GM23338 (cell line): Measurements from ENCODE around the gene CIROP. TPM values are rescaled to one million over a fixed set of nuclear protein-coding genes. Genes with fewer than 3 reads are reported as not detected.

Experiments used
- ATAC-seq: fragments of 200-7000 bp; cut with Tn5 transposase; 3 replicates; pipeline ENCODE4 v1.9.1; 2020
- DNase-seq: peaks from one replicate; pipeline ENCODE4 v3.0.0-alpha.2; 2015; ENCODE audit warnings: low spot score
- H2AFZ ChIP-seq: fragments of 200-600 bp; sonication (generic); 2 replicates; pipeline ENCODE4 v1.8.0; 2016; ENCODE audit warnings: antibody characterized with exemption, mild to moderate bottlenecking, moderate library complexity
- H3F3A ChIP-seq: fragments of 200-600 bp; sonication (generic); replicated peaks from 2 replicates; pipeline ENCODE4 v1.8.0; 2017; ENCODE audit warnings: antibody characterized with exemption, mixed run types, low read depth
- H3K27ac ChIP-seq: fragments of 200-600 bp; sonication (generic); 2 replicates; pipeline ENCODE4 v1.6.1; 2016; ENCODE audit warnings: low read depth
- H3K27me3 ChIP-seq: fragments of 200-600 bp; sonication (generic); 2 replicates; pipeline ENCODE4 v1.8.0; 2016; ENCODE audit warnings: mild to moderate bottlenecking, mixed run types, moderate library complexity; ENCODE audit not compliant: insufficient read depth
- H3K36me3 ChIP-seq: fragments of 200-600 bp; sonication (generic); 2 replicates; pipeline ENCODE4 v1.8.0; 2016; ENCODE audit warnings: mild to moderate bottlenecking; ENCODE audit not compliant: insufficient read depth
- H3K4me1 ChIP-seq: fragments of 200-600 bp; sonication (generic); 2 replicates; pipeline ENCODE4 v1.8.0; 2016; ENCODE audit warnings: mild to moderate bottlenecking, moderate library complexity; ENCODE audit not compliant: insufficient read depth
- H3K4me2 ChIP-seq: fragments of 200-600 bp; sonication (generic); 2 replicates; pipeline ENCODE4 v1.7.1; 2017; ENCODE audit warnings: mixed run types
- H3K4me3 ChIP-seq: fragments of 200-600 bp; sonication (generic); 2 replicates; pipeline ENCODE4 v1.6.1; 2016; ENCODE audit warnings: mixed run types
- H3K79me2 ChIP-seq: fragments of 200-600 bp; sonication (generic); replicated peaks from 2 replicates; pipeline ENCODE4 v1.8.0; 2017; ENCODE audit warnings: mild to moderate bottlenecking; ENCODE audit not compliant: insufficient read depth
- H3K9me2 ChIP-seq: fragments of 200-600 bp; sonication (generic); 2 replicates; pipeline ENCODE4 v1.8.0; 2017; ENCODE audit not compliant: insufficient read depth
- H4K20me1 ChIP-seq: fragments of 200-600 bp; sonication (generic); replicated peaks from 2 replicates; pipeline ENCODE4 v1.8.0; 2017; ENCODE audit warnings: mild to moderate bottlenecking; ENCODE audit not compliant: insufficient read depth
- H3K27ac Mint-ChIP-seq: 2 replicates; pipeline ENCODE4 v1.8.0; 2020; ENCODE audit warnings: inconsistent platforms, mild to moderate bottlenecking, moderate library complexity, mixed read lengths
- H3K27me3 Mint-ChIP-seq: 3 replicates; pipeline ENCODE4 v1.8.0; 2022; ENCODE audit warnings: low read depth, mild to moderate bottlenecking, moderate library complexity, mixed read lengths, inconsistent platforms; ENCODE audit not compliant: insufficient read depth, poor library complexity
- H3K36me3 Mint-ChIP-seq: 3 replicates; pipeline ENCODE4 v1.8.0; 2021; ENCODE audit warnings: low read depth, mild to moderate bottlenecking, inconsistent platforms, moderate library complexity, mixed read lengths
- H3K4me1 Mint-ChIP-seq: 3 replicates; pipeline ENCODE4 v1.8.0; 2020; ENCODE audit warnings: mild to moderate bottlenecking, inconsistent platforms, mixed read lengths
- H3K4me3 Mint-ChIP-seq: 3 replicates; pipeline ENCODE4 v1.8.0; 2021; ENCODE audit warnings: moderate library complexity, mild to moderate bottlenecking, inconsistent platforms, mixed read lengths
- H3K9me3 Mint-ChIP-seq: 3 replicates; pipeline ENCODE4 v1.8.0; 2020; ENCODE audit warnings: moderate library complexity, mild to moderate bottlenecking, inconsistent platforms, mixed read lengths
- CTCF ChIP-seq, 2 experiments: fragments of 200-600 bp in 1 of 2; sonication (generic) in 1 of 2; conservative IDR thresholded peaks; 2 replicates each; pipeline versions ENCODE4 v1.5.1 to v1.6.1; 2016 to 2017; ENCODE audit warnings: antibody characterized with exemption in 2 of 2, low read depth in 2 of 2, mild to moderate bottlenecking in 2 of 2, moderate library complexity in 1 of 2
- EZH2 ChIP-seq: fragments of 200-600 bp; sonication (generic); IDR thresholded peaks from one replicate; pipeline ENCODE4 v1.8.0; 2017; ENCODE audit warnings: antibody characterized with exemption, mild to moderate bottlenecking, low read depth; ENCODE audit not compliant: unreplicated experiment
- JUNB ChIP-seq: IDR thresholded peaks from one replicate; pipeline ENCODE4 v1.6.1; 2016; ENCODE audit warnings: antibody characterized with exemption; ENCODE audit not compliant: unreplicated experiment
- NANOG ChIP-seq: IDR thresholded peaks from 2 replicates; pipeline ENCODE4 v1.6.1; 2016; ENCODE audit warnings: antibody characterized with exemption, borderline replicate concordance
- POLR2AphosphoS5 ChIP-seq: IDR thresholded peaks from 2 replicates; pipeline ENCODE4 v1.6.1; 2016; ENCODE audit warnings: antibody characterized with exemption, low read depth
- ZNF114 ChIP-seq: fragments of 250-450 bp; sonication (Bioruptor Pico); IDR thresholded peaks from 2 replicates; pipeline ENCODE4 v1.5.0; 2020; ENCODE audit warnings: mild to moderate bottlenecking, moderate library complexity
- ZNF331 ChIP-seq: fragments of 250-450 bp; sonication (Bioruptor Pico); IDR thresholded peaks from 2 replicates; pipeline ENCODE4 v1.5.0; 2020; ENCODE audit warnings: low read depth, mild to moderate bottlenecking, moderate library complexity
- polyA plus RNA-seq: library from polyadenylated mRNA; unstranded; fragments of >200 nt; fragmentation: Nextera tagmentation; extraction: Ambion mirVana; gene quantifications from 2 replicates; pipeline ENCODE4 v1.2.1, GENCODE V29; 2016
- total RNA-seq: library from RNA; depleted of rRNA; stranded (reverse); fragments of >200 nt; shearing (Covaris generic); gene quantifications from 2 replicates; pipeline ENCODE4 v1.2.3, GENCODE V29; 2014
- TF ChIP-seq, protein P1 (sequence below): fragments of 250-450 bp; sonication (Bioruptor Pico); IDR thresholded peaks from 2 replicates; pipeline ENCODE4 v1.5.0; 2020; ENCODE audit warnings: mild to moderate bottlenecking, moderate library complexity
- TF ChIP-seq, protein P2 (sequence below): IDR thresholded peaks from 2 replicates; pipeline ENCODE4 v1.6.1; 2016; ENCODE audit warnings: antibody characterized with exemption

CIROP gene
- total and polyA plus RNA-seq, 2 experiments from 2014 or later = not detected

DNA sequence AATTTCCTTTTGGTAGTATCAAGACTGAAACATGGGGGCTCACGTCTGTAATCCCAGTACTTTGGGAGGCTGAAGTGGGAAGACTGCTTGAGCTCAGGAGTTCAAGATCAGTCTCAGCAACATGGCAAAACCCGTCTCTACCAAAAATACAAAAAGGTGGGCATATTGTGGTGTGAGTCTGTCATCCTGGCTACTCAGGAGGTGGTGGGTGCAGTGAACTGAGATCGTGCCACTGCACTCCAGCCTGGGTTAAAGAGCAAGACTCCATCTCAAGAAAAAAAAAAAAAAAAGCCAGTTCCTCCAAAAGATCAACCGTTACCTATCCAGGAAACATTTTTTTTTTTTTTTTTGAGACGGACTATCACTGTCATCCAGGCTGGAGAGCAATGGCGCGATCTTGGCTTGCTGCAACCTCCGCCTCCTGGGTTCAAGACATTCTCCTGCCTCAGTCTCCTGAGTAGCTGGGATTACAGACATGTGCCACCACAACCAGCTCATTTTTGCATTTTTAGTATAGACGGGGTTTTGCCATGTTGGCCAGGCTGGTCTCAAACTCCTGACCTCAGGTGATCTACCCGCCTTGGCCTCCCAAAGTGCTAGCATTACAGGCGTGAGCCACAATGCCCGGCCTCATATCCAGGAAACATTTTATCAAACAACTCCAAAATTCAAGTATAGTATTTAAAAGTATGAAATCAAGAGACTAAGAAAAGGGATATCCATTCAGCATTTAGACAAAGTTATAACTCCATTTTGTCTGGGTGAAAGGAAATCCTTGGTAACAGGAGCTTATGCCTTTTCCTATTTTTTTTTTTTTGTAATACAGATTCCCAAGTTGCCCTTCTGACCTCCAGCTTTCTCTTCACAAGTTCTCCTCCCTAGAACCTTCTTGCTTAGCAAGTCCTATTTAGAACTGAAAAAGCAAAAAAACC lies 13.2 kb downstream of the CIROP start (continued):
- TF ChIP-seq, protein P1, sequence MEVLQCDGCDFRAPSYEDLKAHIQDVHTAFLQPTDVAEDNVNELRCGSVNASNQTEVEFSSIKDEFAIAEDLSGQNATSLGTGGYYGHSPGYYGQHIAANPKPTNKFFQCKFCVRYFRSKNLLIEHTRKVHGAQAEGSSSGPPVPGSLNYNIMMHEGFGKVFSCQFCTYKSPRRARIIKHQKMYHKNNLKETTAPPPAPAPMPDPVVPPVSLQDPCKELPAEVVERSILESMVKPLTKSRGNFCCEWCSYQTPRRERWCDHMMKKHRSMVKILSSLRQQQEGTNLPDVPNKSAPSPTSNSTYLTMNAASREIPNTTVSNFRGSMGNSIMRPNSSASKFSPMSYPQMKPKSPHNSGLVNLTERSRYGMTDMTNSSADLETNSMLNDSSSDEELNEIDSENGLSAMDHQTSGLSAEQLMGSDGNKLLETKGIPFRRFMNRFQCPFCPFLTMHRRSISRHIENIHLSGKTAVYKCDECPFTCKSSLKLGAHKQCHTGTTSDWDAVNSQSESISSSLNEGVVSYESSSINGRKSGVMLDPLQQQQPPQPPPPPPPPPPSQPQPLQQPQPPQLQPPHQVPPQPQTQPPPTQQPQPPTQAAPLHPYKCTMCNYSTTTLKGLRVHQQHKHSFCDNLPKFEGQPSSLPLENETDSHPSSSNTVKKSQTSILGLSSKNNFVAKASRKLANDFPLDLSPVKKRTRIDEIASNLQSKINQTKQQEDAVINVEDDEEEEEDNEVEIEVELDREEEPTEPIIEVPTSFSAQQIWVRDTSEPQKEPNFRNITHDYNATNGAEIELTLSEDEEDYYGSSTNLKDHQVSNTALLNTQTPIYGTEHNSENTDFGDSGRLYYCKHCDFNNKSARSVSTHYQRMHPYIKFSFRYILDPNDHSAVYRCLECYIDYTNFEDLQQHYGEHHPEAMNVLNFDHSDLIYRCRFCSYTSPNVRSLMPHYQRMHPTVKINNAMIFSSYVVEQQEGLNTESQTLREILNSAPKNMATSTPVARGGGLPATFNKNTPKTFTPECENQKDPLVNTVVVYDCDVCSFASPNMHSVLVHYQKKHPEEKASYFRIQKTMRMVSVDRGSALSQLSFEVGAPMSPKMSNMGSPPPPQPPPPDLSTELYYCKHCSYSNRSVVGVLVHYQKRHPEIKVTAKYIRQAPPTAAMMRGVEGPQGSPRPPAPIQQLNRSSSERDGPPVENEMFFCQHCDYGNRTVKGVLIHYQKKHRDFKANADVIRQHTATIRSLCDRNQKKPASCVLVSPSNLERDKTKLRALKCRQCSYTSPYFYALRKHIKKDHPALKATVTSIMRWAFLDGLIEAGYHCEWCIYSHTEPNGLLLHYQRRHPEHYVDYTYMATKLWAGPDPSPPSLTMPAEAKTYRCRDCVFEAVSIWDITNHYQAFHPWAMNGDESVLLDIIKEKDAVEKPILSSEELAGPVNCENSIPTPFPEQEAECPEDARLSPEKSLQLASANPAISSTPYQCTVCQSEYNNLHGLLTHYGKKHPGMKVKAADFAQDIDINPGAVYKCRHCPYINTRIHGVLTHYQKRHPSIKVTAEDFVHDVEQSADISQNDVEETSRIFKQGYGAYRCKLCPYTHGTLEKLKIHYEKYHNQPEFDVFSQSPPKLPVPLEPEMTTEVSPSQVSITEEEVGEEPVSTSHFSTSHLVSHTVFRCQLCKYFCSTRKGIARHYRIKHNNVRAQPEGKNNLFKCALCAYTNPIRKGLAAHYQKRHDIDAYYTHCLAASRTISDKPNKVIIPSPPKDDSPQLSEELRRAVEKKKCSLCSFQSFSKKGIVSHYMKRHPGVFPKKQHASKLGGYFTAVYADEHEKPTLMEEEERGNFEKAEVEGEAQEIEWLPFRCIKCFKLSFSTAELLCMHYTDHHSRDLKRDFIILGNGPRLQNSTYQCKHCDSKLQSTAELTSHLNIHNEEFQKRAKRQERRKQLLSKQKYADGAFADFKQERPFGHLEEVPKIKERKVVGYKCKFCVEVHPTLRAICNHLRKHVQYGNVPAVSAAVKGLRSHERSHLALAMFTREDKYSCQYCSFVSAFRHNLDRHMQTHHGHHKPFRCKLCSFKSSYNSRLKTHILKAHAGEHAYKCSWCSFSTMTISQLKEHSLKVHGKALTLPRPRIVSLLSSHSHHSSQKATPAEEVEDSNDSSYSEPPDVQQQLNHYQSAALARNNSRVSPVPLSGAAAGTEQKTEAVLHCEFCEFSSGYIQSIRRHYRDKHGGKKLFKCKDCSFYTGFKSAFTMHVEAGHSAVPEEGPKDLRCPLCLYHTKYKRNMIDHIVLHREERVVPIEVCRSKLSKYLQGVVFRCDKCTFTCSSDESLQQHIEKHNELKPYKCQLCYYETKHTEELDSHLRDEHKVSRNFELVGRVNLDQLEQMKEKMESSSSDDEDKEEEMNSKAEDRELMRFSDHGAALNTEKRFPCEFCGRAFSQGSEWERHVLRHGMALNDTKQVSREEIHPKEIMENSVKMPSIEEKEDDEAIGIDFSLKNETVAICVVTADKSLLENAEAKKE (CRISPR knock-in tag) = no peak
- TF ChIP-seq, protein P2, sequence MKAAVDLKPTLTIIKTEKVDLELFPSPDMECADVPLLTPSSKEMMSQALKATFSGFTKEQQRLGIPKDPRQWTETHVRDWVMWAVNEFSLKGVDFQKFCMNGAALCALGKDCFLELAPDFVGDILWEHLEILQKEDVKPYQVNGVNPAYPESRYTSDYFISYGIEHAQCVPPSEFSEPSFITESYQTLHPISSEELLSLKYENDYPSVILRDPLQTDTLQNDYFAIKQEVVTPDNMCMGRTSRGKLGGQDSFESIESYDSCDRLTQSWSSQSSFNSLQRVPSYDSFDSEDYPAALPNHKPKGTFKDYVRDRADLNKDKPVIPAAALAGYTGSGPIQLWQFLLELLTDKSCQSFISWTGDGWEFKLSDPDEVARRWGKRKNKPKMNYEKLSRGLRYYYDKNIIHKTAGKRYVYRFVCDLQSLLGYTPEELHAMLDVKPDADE = no peak
- TF ChIP-seq JUNB (no peak), NANOG (no peak)

DNA sequence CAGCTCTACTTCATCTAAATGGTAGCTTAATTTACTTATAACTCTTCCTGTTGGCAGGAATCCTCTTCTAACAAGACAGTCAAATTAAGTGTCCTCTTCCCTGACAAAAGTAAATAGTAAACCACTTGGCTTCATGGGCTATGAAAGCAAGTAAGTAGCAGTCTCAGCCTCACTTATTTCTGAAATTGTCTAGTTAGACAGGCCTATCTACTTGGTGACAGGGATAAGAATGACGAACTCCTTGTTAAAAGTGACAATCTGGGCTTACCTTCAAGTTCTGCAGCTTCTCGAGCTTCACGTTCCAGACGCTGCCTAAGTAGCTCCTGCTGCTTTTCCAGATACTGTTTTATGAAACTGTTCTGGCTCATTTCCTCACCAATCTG lies 14.5 kb downstream of the CIROP start:
- Histone ChIP-seq H3K27ac (no peak overlapping the region), H3K9me2 (no peaks in the 10 kb centered on the region), H3K27me3 (no peaks in the 10 kb centered on the region), H4K20me1 (peaks cover 34% of the 10 kb centered on the region), H3K4me2 (no peak overlapping the region), H3K4me1 (peaks cover 6% of the 10 kb centered on the region; the same call in 1 of the 2 replicates), H2AFZ (no peak overlapping the region), H3K36me3 (peaks cover 63% of the 10 kb centered on the region), H3K79me2 (peaks cover 59% of the 10 kb centered on the region), H3K4me3 (no peak overlapping the region), H3F3A (no peaks in the 10 kb centered on the region; the same call in 1 of the 2 replicates)
- no peak overlapping the region for H3K27ac Mint-ChIP-seq
- no peaks in the 10 kb centered on the region; the same call in 2 of the 3 replicates for H3K4me1 Mint-ChIP-seq
- DNase-seq = no peak
- no peak for ATAC-seq
- peaks cover 71% of the 10 kb centered on the region for H3K36me3 Mint-ChIP-seq
- H3K27me3 Mint-ChIP-seq = peaks cover 2% of the 10 kb centered on the region
- no peak overlapping the region for H3K4me3 Mint-ChIP-seq
- H3K9me3 Mint-ChIP-seq = no peaks in the 10 kb centered on the region
- TF ChIP-seq POLR2AphosphoS5 (no peak), ZNF114 (no peak), CTCF (conservative IDR thresholded peaks at IDR 0.05; ENCODE audit: low read depth in 2 of 2) (no peak), EZH2 (no peak), NANOG (no peak), ZNF331 (no peak), JUNB (no peak)
